HG03571 (cell line): ENCODE data around the gene NOXA1.
"Not testable (repeated sequence)": the region's sequence is repeated elsewhere in the genome, so short reads cannot be mapped to it uniquely, and the experiment has no call there.

Source experiments
- ATAC-seq: cut with Tn5 transposase; IDR thresholded peaks from one replicate; pipeline ENCODE4 v1.9.1; 2021; ENCODE audit not compliant: unreplicated experiment

The NOXA1 gene

GRCh38 chr9:137438591-137439157 lies 15.5 kb downstream of the NOXA1 start:
- ATAC-seq: no peak

- no peak for ATAC-seq
These were observed 16.0 kb downstream of the NOXA1 start for GRCh38 chr9:137439158-137439714.

- no peak for ATAC-seq
These were observed 18.2 kb downstream of the NOXA1 start, which contains the start of gene ENTPD8 for GRCh38 chr9:137441289-137441934. Gene ENTPD8 (minus strand): TSS chr9:137441357. CDS start chr9:137438285, 3,072 bp downstream.

GRCh38 chr9:137441935-137442321 lies 18.7 kb downstream of the NOXA1 start:
- ATAC-seq: no peak

- ATAC-seq: no peak
These were observed 21.1 kb downstream of the NOXA1 start for GRCh38 chr9:137444106-137444790.

- ATAC-seq: peak; percentile 54
These were observed 22.1 kb downstream of the NOXA1 start for GRCh38 chr9:137445275-137445807.

- ATAC-seq: no peak
These were observed 22.8 kb downstream of the NOXA1 start for GRCh38 chr9:137445930-137446431.

GRCh38 chr9:137446851-137447471 lies 23.8 kb downstream of the NOXA1 start:
- ATAC-seq: no peak

GRCh38 chr9:137447722-137448601 lies 24.8 kb downstream of the NOXA1 start:
- ATAC-seq: no peak

GRCh38 chr9:137448602-137448962 lies 25.4 kb downstream of the NOXA1 start:
- no peak for ATAC-seq

GRCh38 chr9:137449081-137449844 lies 26.1 kb downstream of the NOXA1 start:
- ATAC-seq: no peak

- ATAC-seq: no peak
These were observed 26.8 kb downstream of the NOXA1 start for GRCh38 chr9:137449931-137450538.

- not testable (repeated sequence) for ATAC-seq
These were observed 27.5 kb downstream of the NOXA1 start for GRCh38 chr9:137450539-137451222.

GRCh38 chr9:137451264-137452005 lies 28.2 kb downstream of the NOXA1 start:
- ATAC-seq: not testable (repeated sequence)

- no peak for ATAC-seq
These were observed 29.0 kb downstream of the NOXA1 start for GRCh38 chr9:137452006-137452760.

GRCh38 chr9:137452761-137453642 lies 29.8 kb downstream of the NOXA1 start:
- no peak for ATAC-seq
